Neural progenitor cell (in vitro differentiated cells): Measurements from ENCODE around the gene PTGES2. TPM values are rescaled to one million over a fixed set of nuclear protein-coding genes. Genes with fewer than 3 reads are reported as not detected.

Experiments
- DNase-seq: peaks from one replicate; pipeline ENCODE4 v3.0.0-alpha.2; 2016; ENCODE audit warnings: low spot score
- H2AFZ ChIP-seq: fragments of 200-600 bp; sonication (generic); replicated peaks from 2 replicates; pipeline ENCODE4 v1.6.1; 2016; ENCODE audit warnings: antibody characterized with exemption
- H3F3A ChIP-seq: fragments of 200-600 bp; sonication (generic); 2 replicates; pipeline ENCODE4 v1.6.1; 2016; ENCODE audit warnings: antibody characterized with exemption, low read depth
- H3K27ac ChIP-seq: fragments of 200-600 bp; sonication (generic); 2 replicates; pipeline ENCODE4 v1.5.1; 2016; ENCODE audit warnings: mild to moderate bottlenecking
- H3K27me3 ChIP-seq: fragments of 200-600 bp; sonication (generic); 2 replicates; pipeline ENCODE4 v1.6.1; 2016; ENCODE audit warnings: mild to moderate bottlenecking, moderate library complexity
- H3K36me3 ChIP-seq: fragments of 200-600 bp; sonication (generic); 2 replicates; pipeline ENCODE4 v1.5.1; 2016
- H3K4me1 ChIP-seq: fragments of 200-600 bp; sonication (generic); 2 replicates; pipeline ENCODE4 v1.6.1; 2016; ENCODE audit warnings: mixed run types
- H3K4me2 ChIP-seq: fragments of 200-600 bp; sonication (generic); 2 replicates; pipeline ENCODE4 v1.6.1; 2016
- H3K4me3 ChIP-seq: fragments of 200-600 bp; sonication (generic); 2 replicates; pipeline ENCODE4 v1.5.1; 2016
- H3K79me2 ChIP-seq: fragments of 200-600 bp; sonication (generic); 2 replicates; pipeline ENCODE4 v1.6.1; 2016; ENCODE audit warnings: low read depth
- H3K9ac ChIP-seq: fragments of 200-600 bp; sonication (generic); 2 replicates; pipeline ENCODE4 v1.6.1; 2016
- H3K9me3 ChIP-seq: fragments of 200-600 bp; sonication (generic); 2 replicates; pipeline ENCODE4 v1.5.1; 2016; ENCODE audit warnings: low read depth
- H4K20me1 ChIP-seq: fragments of 200-600 bp; sonication (generic); 2 replicates; pipeline ENCODE4 v1.6.1; 2016; ENCODE audit warnings: low read depth
- H3K27ac Mint-ChIP-seq: 3 replicates; pipeline ENCODE4 v1.8.0; 2021; ENCODE audit warnings: mixed read lengths
- H3K27me3 Mint-ChIP-seq: 2 replicates; pipeline ENCODE4 v1.8.0; 2022; ENCODE audit warnings: low read depth, mild to moderate bottlenecking, inconsistent platforms, moderate library complexity, mixed read lengths; ENCODE audit not compliant: insufficient read depth
- H3K36me3 Mint-ChIP-seq: 3 replicates; pipeline ENCODE4 v1.8.0; 2021; ENCODE audit warnings: mixed read lengths
- H3K4me1 Mint-ChIP-seq: 3 replicates; pipeline ENCODE4 v1.8.0; 2021; ENCODE audit warnings: mixed read lengths
- H3K4me3 Mint-ChIP-seq: 3 replicates; pipeline ENCODE4 v1.8.0; 2021; ENCODE audit warnings: mild to moderate bottlenecking, moderate library complexity, mixed read lengths
- H3K9me3 Mint-ChIP-seq: 3 replicates; pipeline ENCODE4 v1.8.0; 2020; ENCODE audit warnings: mixed read lengths
- EZH2 ChIP-seq: fragments of 200-600 bp; sonication (generic); IDR thresholded peaks from 2 replicates; pipeline ENCODE4 v1.6.1; 2017; ENCODE audit warnings: antibody characterized with exemption, mild to moderate bottlenecking, moderate library complexity
- EZH2phosphoT487 ChIP-seq: fragments of 200-600 bp; sonication (generic); IDR thresholded peaks from 2 replicates; pipeline ENCODE4 v1.6.1; 2017; ENCODE audit warnings: antibody characterized with exemption
- total RNA-seq: library from RNA; depleted of rRNA; stranded (reverse); fragments of >200 nt; gene quantifications from 2 replicates; pipeline ENCODE4 v1.2.3, GENCODE V29; 2015; ENCODE audit warnings: low replicate concordance
- TF ChIP-seq, protein P1 (sequence below): fragments of 200-600 bp; sonication (generic); IDR thresholded peaks from 2 replicates; pipeline ENCODE4 v1.5.1; 2017; ENCODE audit warnings: antibody characterized with exemption, mild to moderate bottlenecking

The PTGES2 gene
- total RNA-seq, 1 donor from 2014 or later, result 25.7 TPM

DNA sequence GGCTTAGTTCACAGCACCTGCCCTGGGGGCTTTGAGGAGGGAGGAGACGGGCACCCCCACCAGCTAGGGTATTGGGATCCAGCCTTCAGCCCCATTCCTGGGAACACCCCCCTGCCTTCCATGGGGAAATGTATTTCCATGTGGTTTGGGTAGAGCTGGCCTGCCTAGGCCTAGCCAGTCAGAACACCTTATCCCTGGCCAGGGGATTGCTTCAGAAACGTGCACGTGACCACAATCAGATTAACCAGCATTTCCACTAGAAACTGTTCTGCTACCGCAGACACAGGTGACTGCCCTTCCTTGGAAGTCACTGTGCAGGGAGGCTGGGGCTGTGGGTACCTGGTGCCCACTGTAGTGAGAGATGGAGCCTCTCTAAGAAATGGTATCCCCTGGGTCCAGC lies 46.5 kb upstream of the PTGES2 start:
- Mint-ChIP-seq H3K27me3 (peaks cover 2% of the 10 kb centered on the region), H3K27ac (no peak overlapping the region), H3K4me1 (no peaks in the 10 kb centered on the region), H3K9me3 (no peaks in the 10 kb centered on the region), H3K4me3 (no peak overlapping the region), H3K36me3 (peaks cover 32% of the 10 kb centered on the region)
- H3K27ac ChIP-seq, result no peak overlapping the region
- H3K36me3 ChIP-seq, result no peaks in the 10 kb centered on the region
- H3K27me3 ChIP-seq, result no peaks in the 10 kb centered on the region
- H3K4me3 ChIP-seq, result no peak overlapping the region
- no peaks in the 10 kb centered on the region for H3F3A ChIP-seq
- H3K9ac ChIP-seq, result no peak overlapping the region
- no peak overlapping the region for H3K4me2 ChIP-seq
- no peak for DNase-seq
- H2AFZ ChIP-seq, result no peak overlapping the region
- no peaks in the 10 kb centered on the region for H3K4me1 ChIP-seq
- no peaks in the 10 kb centered on the region for H3K9me3 ChIP-seq
- H4K20me1 ChIP-seq, result no peaks in the 10 kb centered on the region
- TF ChIP-seq EZH2phosphoT487 (no peak), EZH2 (no peak)
- TF ChIP-seq, protein P1, sequence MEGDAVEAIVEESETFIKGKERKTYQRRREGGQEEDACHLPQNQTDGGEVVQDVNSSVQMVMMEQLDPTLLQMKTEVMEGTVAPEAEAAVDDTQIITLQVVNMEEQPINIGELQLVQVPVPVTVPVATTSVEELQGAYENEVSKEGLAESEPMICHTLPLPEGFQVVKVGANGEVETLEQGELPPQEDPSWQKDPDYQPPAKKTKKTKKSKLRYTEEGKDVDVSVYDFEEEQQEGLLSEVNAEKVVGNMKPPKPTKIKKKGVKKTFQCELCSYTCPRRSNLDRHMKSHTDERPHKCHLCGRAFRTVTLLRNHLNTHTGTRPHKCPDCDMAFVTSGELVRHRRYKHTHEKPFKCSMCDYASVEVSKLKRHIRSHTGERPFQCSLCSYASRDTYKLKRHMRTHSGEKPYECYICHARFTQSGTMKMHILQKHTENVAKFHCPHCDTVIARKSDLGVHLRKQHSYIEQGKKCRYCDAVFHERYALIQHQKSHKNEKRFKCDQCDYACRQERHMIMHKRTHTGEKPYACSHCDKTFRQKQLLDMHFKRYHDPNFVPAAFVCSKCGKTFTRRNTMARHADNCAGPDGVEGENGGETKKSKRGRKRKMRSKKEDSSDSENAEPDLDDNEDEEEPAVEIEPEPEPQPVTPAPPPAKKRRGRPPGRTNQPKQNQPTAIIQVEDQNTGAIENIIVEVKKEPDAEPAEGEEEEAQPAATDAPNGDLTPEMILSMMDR, result no peak
- no peaks in the 10 kb centered on the region for H3K79me2 ChIP-seq

DNA sequence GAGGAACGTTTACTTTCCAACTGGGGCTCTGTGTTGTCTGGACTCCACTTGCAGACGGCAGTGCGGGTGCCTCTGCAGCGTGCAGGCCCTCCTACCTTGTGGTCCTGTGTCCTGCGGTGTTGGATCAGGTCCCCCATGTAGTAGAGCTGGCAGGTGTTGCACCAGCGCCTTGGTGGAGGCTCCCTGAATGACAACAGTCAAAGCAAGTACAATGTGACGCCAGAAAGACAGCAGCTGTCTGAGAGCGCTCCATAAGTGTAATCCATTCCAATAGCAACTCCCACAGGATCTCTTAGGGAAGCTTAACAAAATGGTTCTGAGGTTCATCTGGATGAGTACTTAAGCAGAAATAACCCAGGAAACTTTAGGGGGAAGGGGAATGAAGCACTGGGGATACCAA lies 42.4 kb upstream of the PTGES2 start:
- no peak overlapping the region for H3K27ac Mint-ChIP-seq
- H3K4me3 ChIP-seq, result no peak overlapping the region
- H3K9ac ChIP-seq, result no peak overlapping the region
- H3K4me1 ChIP-seq, result no peaks in the 10 kb centered on the region
- H3K4me1 Mint-ChIP-seq, result no peaks in the 10 kb centered on the region
- H2AFZ ChIP-seq, result no peak overlapping the region
- TF ChIP-seq EZH2, result no peak
- TF ChIP-seq, protein P1, result no peak
- TF ChIP-seq EZH2phosphoT487, result no peak
- DNase-seq, result no peak
- H3K9me3 Mint-ChIP-seq, result no peaks in the 10 kb centered on the region
- no peaks in the 10 kb centered on the region for H4K20me1 ChIP-seq
- H3K36me3 Mint-ChIP-seq, result peaks cover 28% of the 10 kb centered on the region
- no peaks in the 10 kb centered on the region for H3K27me3 ChIP-seq
- no peaks in the 10 kb centered on the region for H3K79me2 ChIP-seq
- H3F3A ChIP-seq, result no peaks in the 10 kb centered on the region
- no peaks in the 10 kb centered on the region for H3K36me3 ChIP-seq
- H3K27me3 Mint-ChIP-seq, result peaks cover 2% of the 10 kb centered on the region
- H3K4me2 ChIP-seq, result no peak overlapping the region
- no peak overlapping the region for H3K27ac ChIP-seq
- no peaks in the 10 kb centered on the region for H3K9me3 ChIP-seq
- H3K4me3 Mint-ChIP-seq, result no peak overlapping the region

DNA sequence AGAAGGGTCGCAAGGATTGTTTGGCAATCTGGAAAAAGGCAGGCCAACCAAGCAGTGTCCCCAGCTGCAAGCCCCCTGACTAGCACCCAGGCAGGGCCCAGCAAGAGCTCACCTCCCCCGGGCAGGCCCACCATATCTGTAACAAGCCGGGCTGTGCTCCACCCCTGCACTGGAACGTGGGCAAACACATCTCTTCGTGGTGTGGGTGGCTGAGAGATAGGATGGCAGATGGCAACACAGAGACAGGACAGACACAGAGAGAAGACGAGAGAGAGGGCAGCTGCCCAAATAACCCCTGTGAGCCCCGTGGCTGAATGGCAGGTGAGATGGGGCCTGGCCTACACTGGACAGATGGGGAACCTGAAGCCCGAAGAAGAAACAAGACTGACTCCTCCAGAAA lies 42.0 kb upstream of the PTGES2 start:
- H4K20me1 ChIP-seq, result no peaks in the 10 kb centered on the region
- peaks cover 26% of the 10 kb centered on the region for H3K36me3 Mint-ChIP-seq

More for the DNA sequence above, 42.0 kb upstream of the PTGES2 start:
- no peaks in the 10 kb centered on the region for H3K79me2 ChIP-seq
- no peaks in the 10 kb centered on the region for H3K36me3 ChIP-seq
- peaks cover 2% of the 10 kb centered on the region for H3K27me3 Mint-ChIP-seq
- no peak overlapping the region for H2AFZ ChIP-seq
- H3K4me2 ChIP-seq, result no peak overlapping the region
- TF ChIP-seq EZH2phosphoT487 (no peak), EZH2 (no peak)
- TF ChIP-seq, protein P1, result no peak
- no peak overlapping the region for H3K4me3 Mint-ChIP-seq
- no peak overlapping the region for H3K27ac Mint-ChIP-seq
- H3K27me3 ChIP-seq, result no peaks in the 10 kb centered on the region
- DNase-seq, result no peak
- H3K9ac ChIP-seq, result no peak overlapping the region
- no peaks in the 10 kb centered on the region for H3K4me1 ChIP-seq
- no peak overlapping the region for H3K27ac ChIP-seq
- no peak overlapping the region for H3K4me3 ChIP-seq
- H3K9me3 ChIP-seq, result no peaks in the 10 kb centered on the region
- no peaks in the 10 kb centered on the region for H3F3A ChIP-seq
- no peaks in the 10 kb centered on the region for H3K9me3 Mint-ChIP-seq
- H3K4me1 Mint-ChIP-seq, result no peaks in the 10 kb centered on the region
